Endometrial microvascular endothelial cells (primary cell): ENCODE results near the gene ZNF81. TPM values are rescaled to one million over a fixed set of nuclear protein-coding genes. Genes with fewer than 3 reads are reported as not detected.
"Not testable (repeated sequence)": the region's sequence is repeated elsewhere in the genome, so short reads cannot be mapped to it uniquely, and the experiment has no call there.

ENCODE experiments used
- in situ Hi-C: cut with HindIII; loops from 2 replicates; pipeline ENCODE4 v1.10.0; 2017; ENCODE audit warnings: low sequenced_read_pairs, low pct_unique_long_range_greater_than_20kb; ENCODE audit errors: inconsistent ontology term
- total RNA-seq: library from RNA; depleted of rRNA; stranded (reverse); fragments of >200 nt; gene quantifications from one replicate; pipeline ENCODE4 v1.2.3, GENCODE V29; 2015; ENCODE audit errors: inconsistent ontology term

The ZNF81 gene
- total RNA-seq, 1 donor from 2014 or later: 3.3 TPM

DNA sequence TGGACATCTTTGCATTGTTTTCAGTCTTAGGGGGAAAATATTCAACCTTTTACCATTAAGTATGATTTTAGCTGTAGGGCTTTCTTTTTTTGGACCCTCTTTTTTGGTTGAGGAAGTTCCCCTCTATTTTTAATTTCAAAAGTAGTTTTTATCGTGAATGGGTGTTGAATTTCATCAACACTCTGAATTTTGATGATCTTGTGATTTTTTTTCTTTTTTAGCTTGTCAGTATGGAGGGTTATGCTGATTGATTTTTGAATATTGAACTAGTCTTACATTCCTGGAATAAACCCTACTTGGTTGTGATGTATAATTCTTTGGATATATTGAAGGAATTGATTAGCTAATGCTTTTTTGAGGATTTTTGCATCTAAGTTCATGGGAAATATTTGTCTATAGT is 1.7 kb downstream of the ZNF81 start:
- in situ Hi-C loops: no loop called here

DNA sequence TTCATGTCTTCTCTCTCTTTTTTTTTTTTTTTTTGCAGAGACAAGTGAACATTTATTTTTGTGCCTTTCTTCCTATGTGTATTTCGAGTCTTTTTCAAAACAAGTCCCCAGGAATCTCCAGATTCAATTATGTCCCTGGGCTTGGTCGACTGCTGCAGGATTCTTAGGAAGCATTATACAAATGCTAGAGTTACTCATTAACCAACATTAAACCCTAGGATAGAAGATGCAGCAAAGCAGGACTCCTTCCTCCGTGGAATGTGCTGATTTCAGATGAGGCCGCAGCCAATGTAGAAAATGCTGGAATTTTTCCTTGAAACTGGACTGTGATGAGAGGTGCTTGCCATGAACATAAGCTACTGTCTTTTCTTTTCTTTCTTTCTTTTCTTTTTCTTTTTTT is 3.4 kb downstream of the ZNF81 start:
- in situ Hi-C loops: no loop called here

DNA sequence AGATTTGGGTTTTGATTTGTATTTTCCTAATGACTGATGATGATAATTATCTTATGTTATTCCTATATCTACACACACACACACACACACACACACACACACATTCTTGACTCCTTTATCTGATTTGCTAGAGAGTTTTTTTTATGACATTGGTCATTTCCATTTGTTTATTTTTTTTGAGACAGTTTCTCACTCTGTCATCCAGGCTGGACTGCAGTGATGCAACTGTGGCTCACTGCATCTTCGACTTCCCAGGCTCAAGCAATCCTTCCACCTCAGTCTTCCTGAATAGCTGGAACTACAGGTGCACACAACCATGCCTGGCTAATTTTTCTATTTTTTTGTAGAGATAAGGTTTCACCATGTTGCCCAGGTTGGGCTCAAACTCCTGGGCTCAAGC is 6.7 kb downstream of the ZNF81 start:
- in situ Hi-C loops: no loop called here

DNA sequence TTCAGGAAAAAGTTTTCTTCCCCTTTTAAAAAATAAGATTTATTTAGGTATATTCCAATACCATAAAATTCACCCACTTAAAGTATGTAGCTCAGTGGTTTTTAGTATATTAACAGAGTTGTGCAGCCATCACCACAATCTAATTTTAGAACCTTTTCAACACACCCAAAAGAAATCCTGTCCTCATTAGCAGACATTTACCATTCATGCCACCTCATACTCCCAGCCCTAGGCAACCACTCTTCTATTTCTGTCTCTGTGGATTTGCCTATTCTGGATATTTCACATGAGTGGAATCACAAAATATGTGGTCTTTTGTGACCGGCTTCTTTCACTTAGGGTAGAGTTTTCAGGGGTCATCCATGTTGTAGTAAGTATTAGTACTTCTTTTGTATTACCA is 7.4 kb downstream of the ZNF81 start:
- in situ Hi-C loops: no loop called here

DNA sequence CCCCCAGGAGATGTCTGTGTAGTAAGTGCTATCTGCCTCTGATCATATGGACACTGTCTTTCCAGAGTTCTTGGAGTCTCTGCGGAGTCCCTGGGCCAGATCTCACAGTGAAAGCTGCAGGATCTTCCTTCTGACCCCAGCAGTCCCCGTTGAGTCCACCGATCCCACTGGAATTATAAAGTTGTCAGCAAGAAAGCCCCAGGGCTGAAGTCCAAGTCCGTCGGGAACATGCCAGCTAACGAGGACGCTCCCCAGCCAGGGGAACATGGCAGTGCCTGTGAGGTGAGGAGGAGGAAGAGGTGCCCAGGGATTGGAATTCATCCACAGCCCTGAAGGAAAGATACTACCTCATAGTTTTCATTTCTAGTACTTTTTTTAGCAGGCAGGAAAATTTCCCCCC is 9.3 kb downstream of the ZNF81 start:
- in situ Hi-C loops: no loop called here

DNA sequence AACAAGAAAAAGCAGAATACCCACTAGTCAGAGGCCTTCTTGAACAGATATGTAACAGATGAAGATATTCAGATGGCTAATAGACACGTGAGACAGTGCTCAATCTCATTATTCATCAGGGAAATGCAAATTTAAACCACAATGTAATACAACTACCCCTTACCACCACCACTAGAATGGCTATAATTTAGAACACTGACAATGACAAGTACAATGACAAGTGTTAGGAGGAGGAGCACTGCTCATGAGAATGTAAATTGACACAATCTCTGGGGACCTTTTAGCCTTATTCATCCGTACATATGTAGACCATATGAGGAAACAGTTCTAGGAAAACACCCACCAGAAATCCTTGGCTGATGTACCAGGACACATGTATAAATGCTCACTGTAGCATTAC is 13.1 kb downstream of the ZNF81 start:
- in situ Hi-C loops: no loop called here

DNA sequence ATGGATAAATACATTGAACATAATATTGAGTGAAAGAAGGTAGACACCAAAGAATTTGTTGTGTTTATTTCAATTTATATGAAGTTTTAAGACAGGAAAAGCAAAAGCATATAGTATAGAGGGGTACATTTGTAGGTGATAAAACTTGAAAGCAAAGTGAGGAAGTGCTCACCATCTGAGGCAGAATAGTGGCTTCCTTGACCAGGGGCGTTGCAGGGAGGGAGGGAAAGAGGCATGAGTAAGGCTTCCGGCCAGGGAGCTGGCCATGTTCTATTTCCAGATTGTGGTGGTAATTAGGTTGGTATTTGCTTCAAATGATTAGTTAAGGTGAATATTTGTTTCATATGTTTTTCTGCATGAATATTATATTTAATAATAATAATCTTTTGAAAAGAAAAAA is 13.7 kb downstream of the ZNF81 start:
- in situ Hi-C loops: not testable (repeated sequence)

DNA sequence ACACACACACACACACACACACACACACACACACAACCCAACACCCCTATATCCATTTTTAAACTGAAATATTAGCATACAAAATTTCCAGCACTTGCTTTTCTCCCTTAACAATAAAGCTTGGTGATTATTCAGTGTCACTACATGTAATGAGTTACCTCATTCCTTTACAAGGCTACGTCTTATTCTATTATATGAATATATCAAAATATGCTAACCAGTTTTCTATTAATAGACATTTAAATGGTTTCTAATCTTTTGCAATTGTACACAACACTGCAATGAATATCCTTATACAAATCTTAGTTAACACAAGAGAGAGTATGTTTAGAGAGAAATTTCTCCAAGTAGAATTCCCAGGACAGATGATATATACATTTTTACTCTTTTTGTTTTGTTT is 14.2 kb downstream of the ZNF81 start:
- in situ Hi-C loops: no loop called here

DNA sequence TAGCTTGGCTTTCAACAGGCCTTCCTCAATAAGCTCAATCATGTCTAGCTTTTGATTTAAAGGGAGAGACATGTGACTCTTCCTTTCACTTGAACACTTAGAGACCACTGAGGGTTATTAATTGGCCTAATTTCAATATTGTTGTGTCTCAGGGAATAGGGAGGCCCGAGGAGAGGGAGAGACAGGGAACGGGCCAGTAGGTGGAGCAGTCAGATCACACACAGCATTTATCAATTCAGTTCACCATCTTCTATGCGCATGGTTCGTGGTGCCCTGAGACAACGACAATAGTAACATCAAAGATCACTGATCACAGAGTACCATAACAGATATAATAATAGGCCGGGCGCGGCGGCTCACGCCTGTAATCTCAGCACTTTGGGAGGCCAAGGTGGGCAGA is 17.8 kb downstream of the ZNF81 start:
- in situ Hi-C loops: no loop called here

DNA sequence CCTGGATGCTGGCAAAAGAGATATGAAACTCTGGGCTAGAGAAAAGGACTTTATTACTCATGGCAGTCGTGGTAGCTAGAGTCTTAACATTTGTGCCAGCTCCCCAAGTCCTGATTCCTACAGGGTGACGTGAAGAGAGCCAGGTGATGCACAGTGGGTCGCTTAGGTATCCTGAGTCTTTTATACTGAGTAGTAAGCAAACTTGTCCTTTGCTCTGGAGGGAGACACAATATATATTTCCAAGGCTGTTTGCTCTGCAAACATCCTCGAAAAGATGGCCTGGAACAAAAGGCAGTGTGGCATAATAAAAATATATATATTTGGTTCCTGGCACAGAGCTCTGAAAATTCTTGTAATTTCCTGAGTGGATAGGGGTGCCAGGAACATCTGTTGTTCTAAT is 23.0 kb downstream of the ZNF81 start:
- in situ Hi-C loops: no loop called here

DNA sequence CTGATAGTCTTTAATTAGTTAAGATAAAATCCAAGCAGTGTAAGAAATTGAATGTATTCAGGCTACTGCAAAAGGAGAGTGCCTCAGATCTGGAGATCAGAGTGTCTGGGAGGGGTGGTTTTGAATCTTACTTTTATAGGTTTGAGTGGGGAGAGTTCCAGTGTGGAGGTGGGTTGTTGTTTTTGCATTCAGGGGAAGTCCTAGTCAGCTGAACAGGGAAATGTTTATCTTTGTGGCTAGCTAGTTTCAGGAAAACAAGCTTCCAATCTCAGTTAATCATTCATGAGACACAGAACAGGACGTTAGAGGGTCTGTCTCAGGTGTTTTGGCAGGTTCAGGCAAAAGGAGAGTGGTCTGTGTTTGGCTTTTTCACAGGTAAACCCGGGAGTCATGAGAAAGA is 26.0 kb downstream of the ZNF81 start:
- in situ Hi-C loops: no loop called here

DNA sequence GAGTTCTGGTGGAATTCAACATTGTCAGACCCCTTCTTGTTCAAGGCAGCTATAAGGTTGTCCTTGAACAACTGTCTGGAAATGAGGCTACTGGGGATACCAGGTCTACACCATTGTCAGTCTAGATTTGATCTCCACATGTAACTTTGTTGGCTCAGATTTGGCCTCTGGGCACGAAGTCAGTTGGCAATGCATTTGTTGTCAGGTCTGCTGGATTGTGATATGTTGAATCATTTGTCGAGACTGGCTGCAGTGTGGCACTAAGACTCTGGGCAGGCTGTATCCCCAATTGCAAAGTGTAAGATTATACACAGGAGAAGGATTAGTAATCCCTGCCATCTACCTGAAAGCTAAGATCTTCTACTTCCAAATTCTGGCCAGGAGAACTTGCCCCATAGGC is 26.5 kb downstream of the ZNF81 start:
- in situ Hi-C loops: no loop called here

DNA sequence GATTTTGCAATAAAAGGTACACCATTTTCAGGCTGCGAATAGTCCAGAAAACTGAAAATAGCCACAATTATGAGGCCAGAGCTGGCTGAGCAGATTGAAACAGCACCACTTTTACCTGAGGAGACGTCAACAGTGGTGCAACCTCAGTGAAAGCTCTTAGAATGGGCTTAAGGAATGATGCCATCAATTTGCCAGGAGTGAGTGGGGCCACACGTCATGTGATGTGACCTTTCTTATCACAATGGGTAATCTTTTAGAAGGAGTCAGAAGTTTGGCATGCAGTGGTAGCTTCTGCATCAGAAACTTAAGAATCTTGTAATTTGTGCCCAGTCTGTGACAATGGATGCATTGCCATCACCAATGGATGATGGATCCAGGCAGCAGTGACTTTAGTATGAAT is 27.6 kb downstream of the ZNF81 start:
- in situ Hi-C loops: no loop called here

DNA sequence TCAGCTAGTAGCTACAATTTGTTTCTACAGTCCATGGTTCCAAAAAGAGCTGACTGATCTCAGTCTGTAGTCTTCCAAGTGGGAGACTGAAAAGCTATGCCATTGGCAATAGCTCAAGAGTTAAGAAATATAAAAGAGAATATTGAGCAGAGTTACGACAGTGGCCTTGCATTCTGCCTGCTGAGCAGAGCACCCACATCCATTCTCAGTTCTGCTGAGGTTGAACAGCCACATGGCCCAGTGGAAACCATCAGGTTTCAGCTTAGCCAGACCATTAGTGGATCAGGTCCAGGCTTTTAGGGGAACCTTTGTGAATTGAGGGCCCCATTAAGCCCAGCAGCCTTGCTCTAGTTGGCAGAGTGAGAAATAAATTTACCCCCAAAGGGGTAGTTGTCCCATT is 28.1 kb downstream of the ZNF81 start:
- in situ Hi-C loops: no loop called here

DNA sequence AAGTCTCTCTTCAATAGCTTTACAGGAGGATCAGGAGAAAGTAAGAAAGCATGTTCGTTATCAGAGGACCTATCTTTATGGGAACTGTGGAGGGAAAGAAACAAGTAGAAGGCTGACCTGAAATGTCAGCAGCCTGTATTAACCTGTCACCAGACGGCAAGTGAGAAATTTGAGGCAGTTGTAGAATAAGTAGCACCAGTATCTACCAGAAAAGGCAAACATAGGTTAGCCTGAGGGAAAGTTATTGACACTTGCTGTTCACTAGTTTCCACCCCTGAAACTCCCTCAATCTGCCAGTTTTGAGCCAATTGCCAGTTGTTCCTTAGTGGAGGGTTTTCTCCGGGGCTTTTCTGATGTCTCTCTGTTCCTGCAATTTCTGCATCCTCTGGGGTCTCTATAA is 36.4 kb downstream of the ZNF81 start:
- in situ Hi-C loops: no loop called here

DNA sequence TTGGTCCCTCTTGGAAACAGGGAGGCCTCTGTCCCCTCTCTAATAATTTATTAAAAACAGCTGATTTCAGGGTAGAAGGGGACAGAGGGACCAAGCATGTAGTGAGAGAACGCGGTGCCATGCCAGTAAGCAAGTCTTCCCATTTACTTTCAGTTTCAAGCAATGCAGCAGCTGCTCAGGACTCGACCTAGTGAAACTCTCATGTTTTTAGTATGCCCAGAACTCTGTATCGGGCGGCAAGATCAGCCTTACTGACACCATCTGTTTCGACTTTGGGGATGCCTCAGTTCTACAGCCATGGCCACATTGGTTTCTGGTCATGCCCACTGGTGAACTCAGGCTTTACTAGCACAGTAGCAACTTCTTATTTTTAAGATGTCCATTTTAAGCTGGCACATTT is 40.6 kb downstream of the ZNF81 start:
- in situ Hi-C loops: no loop called here

DNA sequence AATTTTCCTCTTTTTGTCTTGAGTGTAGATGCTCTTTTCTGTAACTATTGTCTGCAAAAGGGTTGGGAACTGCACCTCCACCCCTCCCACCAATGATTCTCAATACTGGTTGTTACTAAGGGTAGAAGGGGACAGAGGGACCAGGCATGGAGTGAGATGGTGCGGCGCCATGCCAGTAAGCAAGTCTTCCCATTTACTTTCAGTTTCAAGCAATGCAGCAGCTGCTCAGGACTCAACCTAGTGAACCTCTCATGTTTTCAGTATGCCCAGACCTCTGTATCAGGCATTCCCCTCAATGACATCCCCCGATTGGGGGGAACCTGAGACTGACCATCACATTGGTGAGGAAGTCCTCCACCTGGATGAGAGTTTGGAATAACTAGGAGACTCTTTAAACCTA is 41.5 kb downstream of the ZNF81 start:
- in situ Hi-C loops: no loop called here

DNA sequence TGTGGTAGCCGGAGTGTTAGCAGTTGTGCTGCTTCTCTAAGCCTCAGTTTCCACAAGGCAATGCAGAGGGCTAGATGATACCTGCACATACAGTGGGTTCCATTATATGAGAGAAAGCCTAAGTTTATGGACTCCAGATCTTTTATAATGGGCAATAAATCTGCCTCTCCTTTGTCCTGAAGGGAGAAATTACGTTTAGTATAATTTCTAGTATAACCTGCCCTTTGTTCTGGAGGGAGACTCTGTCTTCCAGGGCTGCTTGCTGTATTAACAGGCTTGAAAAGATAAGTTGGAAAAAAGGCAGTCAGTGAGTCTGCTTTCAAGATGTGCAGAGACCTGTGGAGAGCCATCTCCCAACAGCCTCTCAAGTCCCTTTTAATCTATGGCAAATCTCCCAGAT is 42.8 kb downstream of the ZNF81 start:
- in situ Hi-C loops: no loop called here

DNA sequence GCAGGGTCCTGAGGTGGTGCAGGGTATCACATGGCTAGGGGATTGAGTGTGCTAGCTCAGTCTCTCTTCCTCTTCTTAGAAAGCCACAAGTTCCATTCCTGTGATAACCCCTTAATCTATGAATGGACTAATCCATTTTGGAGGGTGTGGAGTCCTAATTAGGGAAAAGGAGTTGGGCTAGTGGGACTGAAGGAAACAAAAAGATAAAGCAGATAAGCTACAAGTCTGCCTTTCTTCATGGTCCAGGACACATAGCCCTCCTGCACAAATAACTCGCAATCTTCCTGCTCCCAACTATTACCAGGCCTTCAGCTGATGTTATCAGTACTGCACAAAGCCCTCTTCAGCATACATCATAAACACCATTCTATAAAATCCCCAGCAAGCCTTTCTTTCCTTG is 44.2 kb downstream of the ZNF81 start:
- in situ Hi-C loops: no loop called here

DNA sequence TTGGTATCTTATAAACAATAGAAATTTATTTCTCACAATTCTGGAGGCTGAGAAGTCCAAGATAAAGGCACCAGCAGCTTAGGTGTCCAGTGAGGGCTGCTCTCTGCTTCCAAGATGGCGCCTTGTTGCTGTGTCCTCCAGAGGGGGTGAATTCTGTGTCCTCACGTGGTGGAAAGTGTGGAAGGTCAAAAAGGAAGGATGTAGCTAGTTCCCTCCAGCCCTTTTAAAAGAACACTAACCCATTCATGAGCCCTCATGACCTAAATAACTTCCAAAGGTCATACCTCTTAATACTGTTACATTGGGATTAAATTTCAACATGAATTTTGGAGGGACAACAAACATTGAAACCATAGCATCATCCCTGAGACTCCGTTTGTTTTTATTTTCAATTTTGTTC is 48.8 kb downstream of the ZNF81 start:
- in situ Hi-C loops: no loop called here

DNA sequence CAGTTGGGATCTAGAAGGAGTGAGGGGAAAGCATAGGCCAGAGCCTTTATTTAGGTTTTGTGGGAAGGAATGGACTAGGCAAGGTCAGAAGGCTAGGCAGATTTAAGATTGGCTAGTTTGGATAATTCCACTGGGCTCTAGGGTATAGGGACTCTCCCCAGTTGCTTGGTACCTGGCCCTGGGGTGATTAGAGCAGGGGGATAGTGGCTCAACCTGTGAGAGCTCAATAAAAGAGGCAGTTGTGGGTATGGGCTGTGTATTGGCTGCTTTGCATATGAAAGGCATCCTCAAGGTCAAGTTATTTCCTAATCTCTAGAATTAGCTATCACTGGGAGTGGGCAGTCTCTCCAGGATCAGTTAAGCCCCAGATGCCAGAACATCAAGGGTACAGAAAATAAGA is 61.3 kb downstream of the ZNF81 start:
- in situ Hi-C loops: no loop called here

DNA sequence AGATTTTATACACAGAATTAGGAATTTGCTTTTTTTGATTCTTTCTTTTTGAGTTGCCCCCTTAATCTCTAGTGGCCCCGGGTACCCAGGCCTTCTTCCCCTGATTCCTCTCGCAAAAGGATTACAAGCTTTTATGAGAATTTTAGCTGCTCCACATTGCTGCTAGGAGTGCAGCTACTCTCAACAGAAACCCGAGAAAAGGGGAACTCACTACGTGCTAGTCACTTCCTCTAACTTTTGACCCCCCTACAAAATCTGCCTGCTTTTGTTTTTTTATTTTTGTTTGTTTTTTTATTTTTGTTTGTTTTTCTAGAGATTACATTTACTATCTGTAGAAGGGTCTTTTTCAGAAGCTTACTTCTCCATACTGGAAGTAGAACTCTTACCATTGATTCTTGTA is 64.1 kb downstream of the ZNF81 start:
- in situ Hi-C loops: no loop called here
